Body of pancreas (tissue), 4 donors: Measurements from ENCODE around the gene ATOH8.

Experiments
- POLR2A ChIP-seq, 3 donors: fragments of 450-650 bp; IDR thresholded peaks; one replicate each; pipeline ENCODE4 v1.6.1; 2016; ENCODE audit warnings: antibody characterized with exemption in 3 of 3, mild to moderate bottlenecking in 2 of 3
- TF ChIP-seq, protein P1 (sequence below), 7 experiments: fragments of 450-650 bp in 4 of 7; fragments of 200-600 bp in 3 of 7; sonication (generic) in 3 of 7; IDR thresholded peaks; one replicate each; pipeline ENCODE4 v1.5.1; 2016 to 2019; ENCODE audit warnings: antibody characterized with exemption in 7 of 7

- no peak for TF ChIP-seq POLR2A (IDR thresholded peaks at IDR 0.05)
- TF ChIP-seq, protein P1, sequence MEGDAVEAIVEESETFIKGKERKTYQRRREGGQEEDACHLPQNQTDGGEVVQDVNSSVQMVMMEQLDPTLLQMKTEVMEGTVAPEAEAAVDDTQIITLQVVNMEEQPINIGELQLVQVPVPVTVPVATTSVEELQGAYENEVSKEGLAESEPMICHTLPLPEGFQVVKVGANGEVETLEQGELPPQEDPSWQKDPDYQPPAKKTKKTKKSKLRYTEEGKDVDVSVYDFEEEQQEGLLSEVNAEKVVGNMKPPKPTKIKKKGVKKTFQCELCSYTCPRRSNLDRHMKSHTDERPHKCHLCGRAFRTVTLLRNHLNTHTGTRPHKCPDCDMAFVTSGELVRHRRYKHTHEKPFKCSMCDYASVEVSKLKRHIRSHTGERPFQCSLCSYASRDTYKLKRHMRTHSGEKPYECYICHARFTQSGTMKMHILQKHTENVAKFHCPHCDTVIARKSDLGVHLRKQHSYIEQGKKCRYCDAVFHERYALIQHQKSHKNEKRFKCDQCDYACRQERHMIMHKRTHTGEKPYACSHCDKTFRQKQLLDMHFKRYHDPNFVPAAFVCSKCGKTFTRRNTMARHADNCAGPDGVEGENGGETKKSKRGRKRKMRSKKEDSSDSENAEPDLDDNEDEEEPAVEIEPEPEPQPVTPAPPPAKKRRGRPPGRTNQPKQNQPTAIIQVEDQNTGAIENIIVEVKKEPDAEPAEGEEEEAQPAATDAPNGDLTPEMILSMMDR (IDR thresholded peaks at IDR 0.05): no peak
Measured at GRCh38 chr2:85796341-85797262, 42.8 kb downstream of the ATOH8 start.
